Measurements from ENCODE around the gene WNT10A.
A peak's percentile ranks its signal among the peaks of the same experiment; 100 is the strongest.

The WNT10A gene

DNA sequence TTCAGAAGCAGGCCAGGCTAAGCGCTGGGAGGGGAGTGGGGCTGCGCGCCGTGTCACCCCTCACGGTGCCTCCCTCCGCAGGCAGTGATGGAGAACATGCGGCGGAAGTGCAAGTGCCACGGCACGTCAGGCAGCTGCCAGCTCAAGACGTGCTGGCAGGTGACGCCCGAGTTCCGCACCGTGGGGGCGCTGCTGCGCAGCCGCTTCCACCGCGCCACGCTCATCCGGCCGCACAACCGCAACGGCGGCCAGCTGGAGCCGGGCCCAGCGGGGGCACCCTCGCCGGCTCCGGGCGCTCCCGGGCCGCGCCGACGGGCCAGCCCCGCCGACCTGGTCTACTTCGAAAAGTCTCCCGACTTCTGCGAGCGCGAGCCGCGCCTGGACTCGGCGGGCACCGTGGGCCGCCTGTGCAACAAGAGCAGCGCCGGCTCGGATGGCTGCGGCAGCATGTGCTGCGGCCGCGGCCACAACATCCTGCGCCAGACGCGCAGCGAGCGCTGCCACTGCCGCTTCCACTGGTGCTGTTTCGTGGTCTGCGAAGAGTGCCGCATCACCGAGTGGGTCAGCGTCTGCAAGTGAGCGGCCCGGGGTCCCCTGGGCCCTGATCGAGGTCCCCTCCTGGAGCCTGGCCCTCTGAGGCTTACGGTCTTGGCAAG is 12.2 kb downstream of the WNT10A start:
- Mint-ChIP-seq H3K27ac (peak overlapping the region; percentile 77), H3K36me3 (no peaks in the 10 kb centered on the region), H3K4me3 (peak overlapping the region; percentile 77), H3K9me3 (no peaks in the 10 kb centered on the region), H3K27me3 (no peaks in the 10 kb centered on the region), H3K4me1 (peaks cover 53% of the 10 kb centered on the region)

GRCh38 chr2:218893349-218894150 is 12.9 kb downstream of the WNT10A start:
- Mint-ChIP-seq H3K4me1 (peaks cover 60% of the 10 kb centered on the region), H3K27ac (peak overlapping the region; percentile 76), H3K36me3 (no peaks in the 10 kb centered on the region), H3K9me3 (no peaks in the 10 kb centered on the region), H3K4me3 (peak overlapping the region; percentile 77), H3K27me3 (no peaks in the 10 kb centered on the region)

GRCh38 chr2:218894151-218894879 is 13.7 kb downstream of the WNT10A start:
- H3K36me3 Mint-ChIP-seq: no peaks in the 10 kb centered on the region
- H3K27me3 Mint-ChIP-seq: no peaks in the 10 kb centered on the region
- H3K4me1 Mint-ChIP-seq: peaks cover 62% of the 10 kb centered on the region
- H3K27ac Mint-ChIP-seq: peak overlapping the region; percentile 76
- H3K4me3 Mint-ChIP-seq: peak overlapping the region; percentile 77
- no peaks in the 10 kb centered on the region for H3K9me3 Mint-ChIP-seq

DNA sequence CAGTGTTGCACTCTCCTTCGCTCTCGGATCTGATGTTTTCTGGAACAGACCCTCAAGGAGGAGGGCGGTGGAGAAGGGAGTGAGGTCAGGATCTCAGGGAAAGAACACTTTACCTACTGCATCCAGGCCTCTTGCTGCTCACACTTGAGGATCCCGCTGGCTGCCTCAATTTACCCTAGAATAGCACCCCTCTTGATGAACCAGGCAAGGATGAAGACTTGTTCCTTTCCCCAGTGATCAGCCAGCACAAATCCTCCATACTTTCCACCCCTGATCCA is 14.2 kb downstream of the WNT10A start:
- Mint-ChIP-seq H3K27ac (peak overlapping the region; percentile 2), H3K9me3 (no peaks in the 10 kb centered on the region), H3K36me3 (no peaks in the 10 kb centered on the region), H3K4me3 (peak overlapping the region; percentile 24), H3K27me3 (peaks cover 2% of the 10 kb centered on the region), H3K4me1 (peaks cover 62% of the 10 kb centered on the region)

- Mint-ChIP-seq H3K27ac (peak overlapping the region; percentile 2), H3K4me3 (peak overlapping the region; percentile 68), H3K9me3 (no peaks in the 10 kb centered on the region), H3K27me3 (peaks cover 2% of the 10 kb centered on the region), H3K4me1 (peaks cover 62% of the 10 kb centered on the region), H3K36me3 (no peaks in the 10 kb centered on the region)
These were observed 14.7 kb downstream of the WNT10A start for GRCh38 chr2:218895326-218895725.

- peak overlapping the region; percentile 68 for H3K4me3 Mint-ChIP-seq
These were observed 15.3 kb downstream of the WNT10A start for GRCh38 chr2:218895759-218896500.

GRCh38 chr2:218896501-218897393 is 16.1 kb downstream of the WNT10A start:
- peaks cover 8% of the 10 kb centered on the region for H3K27me3 Mint-ChIP-seq
- H3K4me3 Mint-ChIP-seq: peak overlapping the region; percentile 68

More at GRCh38 chr2:218895759-218896500, 15.3 kb downstream of the WNT10A start:
- Mint-ChIP-seq H3K4me1 (peaks cover 62% of the 10 kb centered on the region), H3K27ac (peak overlapping the region; percentile 89), H3K9me3 (no peaks in the 10 kb centered on the region), H3K36me3 (no peaks in the 10 kb centered on the region), H3K27me3 (peaks cover 5% of the 10 kb centered on the region)

GRCh38 chr2:218897394-218898108 is 16.9 kb downstream of the WNT10A start:
- Mint-ChIP-seq H3K4me1 (peaks cover 49% of the 10 kb centered on the region), H3K36me3 (no peaks in the 10 kb centered on the region), H3K4me3 (peak overlapping the region; percentile 86), H3K27me3 (peaks cover 14% of the 10 kb centered on the region), H3K27ac (no peak overlapping the region), H3K9me3 (no peaks in the 10 kb centered on the region)

More at GRCh38 chr2:218896501-218897393, 16.1 kb downstream of the WNT10A start:
- Mint-ChIP-seq H3K4me1 (peaks cover 57% of the 10 kb centered on the region), H3K27ac (peak overlapping the region; percentile 82), H3K9me3 (no peaks in the 10 kb centered on the region), H3K36me3 (no peaks in the 10 kb centered on the region)

DNA sequence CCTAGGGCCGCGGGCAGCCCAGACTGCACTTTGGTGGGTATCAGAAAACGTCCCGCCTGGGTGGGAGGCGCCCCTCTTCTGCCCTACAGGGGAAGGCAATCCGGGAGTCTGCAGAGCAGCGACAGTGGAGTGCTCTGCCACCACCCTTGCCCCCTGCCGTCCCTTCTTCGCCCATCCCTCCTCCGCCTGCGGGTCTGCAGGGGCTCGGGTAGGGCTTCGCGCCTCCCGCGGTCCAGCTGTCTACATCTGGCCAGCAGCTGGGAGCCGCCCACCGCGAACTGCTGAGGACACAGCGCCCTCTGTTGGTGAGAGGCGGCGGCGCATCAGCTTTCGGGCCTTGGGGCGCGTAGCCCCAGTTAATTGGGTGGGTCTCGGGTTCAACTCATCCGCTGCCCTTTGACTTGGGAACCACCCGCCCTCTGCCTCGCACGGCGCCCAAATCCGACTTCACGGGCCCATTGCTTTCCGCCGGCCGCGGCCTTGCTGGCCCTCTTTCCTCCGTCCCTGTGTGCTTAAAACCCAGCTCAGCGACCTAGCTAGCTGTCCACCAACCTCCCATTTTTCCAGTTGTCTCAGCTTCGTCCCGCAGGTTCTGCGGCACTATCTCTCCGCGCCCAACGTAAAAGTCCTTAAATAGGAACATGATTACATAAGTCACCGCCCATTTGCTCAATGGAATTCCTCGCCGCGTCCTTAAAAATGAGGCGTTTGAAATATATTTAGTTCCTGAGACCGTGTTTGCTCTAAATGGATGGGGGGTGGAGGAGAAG is 17.6 kb downstream of the WNT10A start:
- Mint-ChIP-seq H3K27ac (peak overlapping the region; percentile 83), H3K27me3 (peaks cover 14% of the 10 kb centered on the region)

DNA sequence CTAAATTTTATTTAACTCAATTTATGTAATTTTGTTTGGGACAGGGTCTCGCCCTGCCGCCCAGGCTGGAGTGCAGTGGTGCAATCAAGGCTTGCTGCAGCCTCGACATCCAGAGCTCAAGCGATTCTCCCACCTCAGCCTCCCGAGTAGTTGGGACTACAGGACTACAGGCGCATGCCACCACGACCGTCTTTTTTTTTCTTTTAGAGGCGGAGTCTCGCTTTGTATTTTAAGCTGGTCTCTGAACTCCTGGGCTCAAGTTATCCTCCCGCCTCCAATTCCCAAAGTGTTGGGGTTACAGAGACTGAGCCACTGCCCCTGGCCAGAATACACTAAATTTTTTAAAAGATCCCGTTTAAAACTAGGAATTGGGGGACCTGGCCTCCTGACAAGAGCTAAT is 18.5 kb downstream of the WNT10A start:
- peaks cover 35% of the 10 kb centered on the region for H3K4me1 Mint-ChIP-seq
- no peak overlapping the region for H3K4me3 Mint-ChIP-seq
- H3K27ac Mint-ChIP-seq: no peak overlapping the region
- no peaks in the 10 kb centered on the region for H3K36me3 Mint-ChIP-seq
- H3K27me3 Mint-ChIP-seq: peaks cover 16% of the 10 kb centered on the region
- no peaks in the 10 kb centered on the region for H3K9me3 Mint-ChIP-seq

More for the DNA sequence above, 17.6 kb downstream of the WNT10A start:
- Mint-ChIP-seq H3K9me3 (no peaks in the 10 kb centered on the region), H3K4me1 (peaks cover 43% of the 10 kb centered on the region), H3K4me3 (peak overlapping the region; percentile 86), H3K36me3 (no peaks in the 10 kb centered on the region)

DNA sequence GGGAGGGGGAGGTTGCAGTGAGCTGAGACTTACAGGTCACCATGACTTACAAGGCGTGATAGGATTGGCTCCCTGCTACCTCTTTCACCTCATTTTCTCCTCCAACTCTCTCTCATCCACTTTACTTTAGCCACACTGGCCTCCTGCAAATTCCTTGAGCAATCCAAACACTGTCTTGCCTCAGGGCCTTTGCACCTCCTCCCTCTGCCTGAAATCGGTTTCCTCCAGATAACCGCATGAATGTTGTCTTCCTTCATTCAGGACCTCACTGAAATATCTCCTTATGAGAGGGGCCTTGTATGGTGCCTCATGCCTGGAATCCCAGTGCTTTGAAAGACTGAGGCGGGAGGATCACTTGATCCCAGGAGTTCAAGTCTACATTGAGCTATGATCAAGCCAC is 21.8 kb downstream of the WNT10A start:
- Mint-ChIP-seq H3K4me1 (peaks cover 11% of the 10 kb centered on the region), H3K27me3 (peaks cover 22% of the 10 kb centered on the region), H3K4me3 (no peak overlapping the region), H3K36me3 (no peaks in the 10 kb centered on the region), H3K27ac (no peak overlapping the region), H3K9me3 (no peaks in the 10 kb centered on the region)

DNA sequence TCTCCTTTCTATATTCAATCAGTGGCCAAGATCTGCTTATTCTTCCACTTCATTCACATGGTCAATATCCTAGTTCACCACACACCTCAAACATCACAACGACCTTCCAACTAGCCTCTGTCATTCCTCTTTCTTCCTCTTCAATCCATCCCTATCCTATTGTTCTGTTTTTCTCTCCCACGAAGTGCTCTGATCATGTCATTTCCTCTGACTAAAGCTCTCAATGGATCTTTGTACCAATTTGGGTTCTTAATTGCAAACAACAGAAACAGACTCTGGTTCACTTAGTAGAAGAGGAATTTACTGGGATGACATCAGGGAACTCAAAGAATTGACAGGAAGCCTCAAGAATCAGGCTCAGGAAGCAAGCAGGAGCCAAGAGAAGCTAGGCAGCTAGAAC is 23.5 kb downstream of the WNT10A start:
- H3K27me3 Mint-ChIP-seq: peaks cover 22% of the 10 kb centered on the region
- no peaks in the 10 kb centered on the region for H3K36me3 Mint-ChIP-seq
- H3K9me3 Mint-ChIP-seq: no peaks in the 10 kb centered on the region
- H3K4me3 Mint-ChIP-seq: no peak overlapping the region
- no peak overlapping the region for H3K27ac Mint-ChIP-seq
- H3K4me1 Mint-ChIP-seq: peaks cover 7% of the 10 kb centered on the region

GRCh38 chr2:218908721-218909619 is 28.3 kb downstream of the WNT10A start:
- Mint-ChIP-seq H3K4me3 (peak overlapping the region; percentile 82), H3K27me3 (peaks cover 9% of the 10 kb centered on the region), H3K36me3 (no peaks in the 10 kb centered on the region), H3K9me3 (no peaks in the 10 kb centered on the region), H3K27ac (peak overlapping the region; percentile 23), H3K4me1 (peaks cover 13% of the 10 kb centered on the region)

Measured in activated naive CD4-positive, alpha-beta T cell treated with anti-CD3 and anti-CD28 coated beads, Interleukin-2, amount 50 U/mL, for 24 hours (primary cell).